Measurements from ENCODE around the gene INSR. TPM values are rescaled to one million over a fixed set of nuclear protein-coding genes. Genes with fewer than 3 reads are reported as not detected.

Gene INSR
- total RNA-seq, 1 experiment from 2014 or later: 2.5 TPM

DNA sequence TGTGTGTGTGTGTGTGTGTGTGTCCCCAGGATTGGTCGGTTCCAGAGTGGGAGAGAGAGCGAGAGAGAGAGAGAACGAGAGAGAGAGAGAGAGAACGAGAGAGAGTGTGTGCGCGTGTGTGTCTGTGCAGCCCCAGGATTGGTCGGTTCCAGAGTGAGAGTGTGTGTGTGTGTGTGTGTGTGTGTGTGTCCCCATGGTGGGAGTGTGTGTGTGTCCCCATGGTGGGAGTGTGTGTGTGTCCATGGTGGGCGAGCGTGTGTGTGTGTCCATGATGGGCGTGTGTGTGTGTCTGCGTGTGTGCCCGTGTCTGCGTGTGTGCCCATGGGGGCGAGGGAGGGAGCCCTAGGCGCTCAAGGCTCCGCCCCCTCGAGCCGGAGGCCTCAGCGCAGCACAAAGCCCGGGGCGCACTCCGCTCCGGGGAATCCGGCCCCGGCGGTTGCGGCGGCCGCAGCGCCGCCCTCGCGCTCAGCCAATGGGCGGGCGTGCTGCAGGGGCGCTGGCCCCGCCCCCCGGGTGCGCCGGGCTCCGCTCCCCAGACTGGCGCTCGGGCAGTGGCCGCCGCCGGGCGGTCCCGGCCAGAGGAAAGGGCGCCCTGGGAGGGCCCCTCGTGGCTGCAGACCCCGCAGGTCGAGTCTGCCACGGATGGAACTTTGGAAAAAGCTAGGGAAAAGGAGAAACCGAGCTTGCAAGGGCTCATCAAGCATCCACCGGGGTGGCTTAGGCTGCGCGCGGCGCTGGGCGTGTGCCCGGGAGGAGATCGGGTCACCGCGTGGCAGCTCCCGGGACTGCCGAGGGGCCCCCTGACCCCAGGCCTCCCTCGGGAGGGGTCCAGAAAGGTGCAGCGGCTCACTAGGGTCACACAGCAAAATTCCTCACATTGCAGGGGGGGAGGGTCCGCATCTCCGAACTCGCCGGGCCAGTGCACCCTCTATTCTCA, 96.2 kb downstream of the INSR start:
- no peaks in the 10 kb centered on the region for H3K36me3 ChIP-seq (ENCODE audit: control insufficient read depth, insufficient read depth, low read length)
- peak; percentile 51 for DNase-seq (ENCODE audit: low read depth, low spot score)
- no peaks in the 10 kb centered on the region for H3K9me3 ChIP-seq (ENCODE audit: control insufficient read depth, insufficient read depth, low read depth, low read length)
- ChIA-PET CTCF (no interaction called here), POLR2A (no interaction called here)
- in situ Hi-C loops (cut with HindIII; ENCODE audit: low pct_unique_long_range_greater_than_20kb, low sequenced_read_pairs) (no loop called here), intact Hi-C loops (cut with micrococcal nuclease; ENCODE audit: unreplicated experiment) (no loop called here)
- no peaks in the 10 kb centered on the region; the same call in none of the 2 replicates for H3K27me3 ChIP-seq (ENCODE audit: control insufficient read depth, insufficient read depth, low read length)
- H3K27ac ChIP-seq (ENCODE audit: low read length): peak overlapping the region; percentile 69
- no TSS peak for BruUV-seq (replicated peaks)
- no peaks in the 10 kb centered on the region; the same call in 1 of the 2 replicates for H3K4me1 ChIP-seq (ENCODE audit: control insufficient read depth, insufficient read depth, low read length)
- H3K4me3 ChIP-seq (ENCODE audit: low read depth in 2 of 2, low read length in 2 of 2): peak overlapping the region; percentile 56 to 67
- ATAC-seq: peak; percentile 96
- TF ChIP-seq POLR2AphosphoS5 (IDR thresholded peaks at IDR 0.05; ENCODE audit: low read depth, low read length): no peak
- no peak for TF ChIP-seq SIN3A (IDR thresholded peaks at IDR 0.05; ENCODE audit: borderline replicate concordance, insufficient read depth, low read depth, low read length)
- no peak for TF ChIP-seq TCF7L2 (IDR thresholded peaks at IDR 0.05; ENCODE audit: low read depth, low read length)
- TF ChIP-seq, protein P1, sequence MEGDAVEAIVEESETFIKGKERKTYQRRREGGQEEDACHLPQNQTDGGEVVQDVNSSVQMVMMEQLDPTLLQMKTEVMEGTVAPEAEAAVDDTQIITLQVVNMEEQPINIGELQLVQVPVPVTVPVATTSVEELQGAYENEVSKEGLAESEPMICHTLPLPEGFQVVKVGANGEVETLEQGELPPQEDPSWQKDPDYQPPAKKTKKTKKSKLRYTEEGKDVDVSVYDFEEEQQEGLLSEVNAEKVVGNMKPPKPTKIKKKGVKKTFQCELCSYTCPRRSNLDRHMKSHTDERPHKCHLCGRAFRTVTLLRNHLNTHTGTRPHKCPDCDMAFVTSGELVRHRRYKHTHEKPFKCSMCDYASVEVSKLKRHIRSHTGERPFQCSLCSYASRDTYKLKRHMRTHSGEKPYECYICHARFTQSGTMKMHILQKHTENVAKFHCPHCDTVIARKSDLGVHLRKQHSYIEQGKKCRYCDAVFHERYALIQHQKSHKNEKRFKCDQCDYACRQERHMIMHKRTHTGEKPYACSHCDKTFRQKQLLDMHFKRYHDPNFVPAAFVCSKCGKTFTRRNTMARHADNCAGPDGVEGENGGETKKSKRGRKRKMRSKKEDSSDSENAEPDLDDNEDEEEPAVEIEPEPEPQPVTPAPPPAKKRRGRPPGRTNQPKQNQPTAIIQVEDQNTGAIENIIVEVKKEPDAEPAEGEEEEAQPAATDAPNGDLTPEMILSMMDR (IDR thresholded peaks at IDR 0.05): no peak
- TF ChIP-seq, protein P2, sequence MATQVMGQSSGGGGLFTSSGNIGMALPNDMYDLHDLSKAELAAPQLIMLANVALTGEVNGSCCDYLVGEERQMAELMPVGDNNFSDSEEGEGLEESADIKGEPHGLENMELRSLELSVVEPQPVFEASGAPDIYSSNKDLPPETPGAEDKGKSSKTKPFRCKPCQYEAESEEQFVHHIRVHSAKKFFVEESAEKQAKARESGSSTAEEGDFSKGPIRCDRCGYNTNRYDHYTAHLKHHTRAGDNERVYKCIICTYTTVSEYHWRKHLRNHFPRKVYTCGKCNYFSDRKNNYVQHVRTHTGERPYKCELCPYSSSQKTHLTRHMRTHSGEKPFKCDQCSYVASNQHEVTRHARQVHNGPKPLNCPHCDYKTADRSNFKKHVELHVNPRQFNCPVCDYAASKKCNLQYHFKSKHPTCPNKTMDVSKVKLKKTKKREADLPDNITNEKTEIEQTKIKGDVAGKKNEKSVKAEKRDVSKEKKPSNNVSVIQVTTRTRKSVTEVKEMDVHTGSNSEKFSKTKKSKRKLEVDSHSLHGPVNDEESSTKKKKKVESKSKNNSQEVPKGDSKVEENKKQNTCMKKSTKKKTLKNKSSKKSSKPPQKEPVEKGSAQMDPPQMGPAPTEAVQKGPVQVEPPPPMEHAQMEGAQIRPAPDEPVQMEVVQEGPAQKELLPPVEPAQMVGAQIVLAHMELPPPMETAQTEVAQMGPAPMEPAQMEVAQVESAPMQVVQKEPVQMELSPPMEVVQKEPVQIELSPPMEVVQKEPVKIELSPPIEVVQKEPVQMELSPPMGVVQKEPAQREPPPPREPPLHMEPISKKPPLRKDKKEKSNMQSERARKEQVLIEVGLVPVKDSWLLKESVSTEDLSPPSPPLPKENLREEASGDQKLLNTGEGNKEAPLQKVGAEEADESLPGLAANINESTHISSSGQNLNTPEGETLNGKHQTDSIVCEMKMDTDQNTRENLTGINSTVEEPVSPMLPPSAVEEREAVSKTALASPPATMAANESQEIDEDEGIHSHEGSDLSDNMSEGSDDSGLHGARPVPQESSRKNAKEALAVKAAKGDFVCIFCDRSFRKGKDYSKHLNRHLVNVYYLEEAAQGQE (IDR thresholded peaks at IDR 0.05; ENCODE audit: insufficient read depth in 1 of 2, low read depth in 2 of 2, low read length in 1 of 2): no peak

DNA sequence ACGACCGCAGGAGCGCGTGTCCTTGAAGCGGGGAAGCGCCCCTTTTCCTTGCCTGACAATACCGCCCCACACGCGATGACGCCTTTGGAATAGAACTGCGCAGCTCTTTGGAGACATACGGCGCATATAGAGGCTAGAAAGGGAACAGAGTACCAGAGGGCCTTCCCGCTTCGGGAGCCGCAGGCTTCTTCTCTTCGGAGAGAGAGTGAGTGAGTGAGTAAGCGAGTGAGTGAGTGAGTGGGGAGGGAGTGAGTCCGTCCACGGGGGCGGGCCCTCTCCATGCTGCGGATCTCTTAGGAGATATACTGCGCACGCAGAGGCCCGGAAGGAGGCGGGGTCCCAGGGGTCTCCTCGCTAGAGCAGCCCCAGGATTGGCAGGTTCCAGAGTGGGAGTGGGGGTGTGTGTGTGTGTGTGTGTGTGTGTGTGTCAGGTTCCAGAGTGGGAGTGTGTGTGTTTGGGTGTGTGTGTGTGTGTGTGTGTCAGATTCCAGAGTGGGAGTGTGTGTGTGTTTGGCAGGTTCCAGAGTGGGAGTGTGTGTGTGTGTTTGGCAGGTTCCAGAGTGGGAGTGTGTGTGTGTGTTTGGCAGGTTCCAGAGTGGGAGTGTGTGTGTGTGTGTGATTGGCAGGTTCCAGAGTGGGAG, 97.0 kb downstream of the INSR start:
- Histone ChIP-seq H3K4me1 (ENCODE audit: control insufficient read depth, insufficient read depth, low read length) (no peaks in the 10 kb centered on the region; the same call in 1 of the 2 replicates), H3K36me3 (ENCODE audit: control insufficient read depth, insufficient read depth, low read length) (no peaks in the 10 kb centered on the region), H3K27ac (ENCODE audit: low read length) (peak overlapping the region; percentile 69), H3K4me3 (ENCODE audit: low read depth in 2 of 2, low read length in 2 of 2) (peak overlapping the region; percentile 55 to 56), H3K27me3 (ENCODE audit: control insufficient read depth, insufficient read depth, low read length) (no peaks in the 10 kb centered on the region; the same call in none of the 2 replicates), H3K9me3 (ENCODE audit: control insufficient read depth, insufficient read depth, low read depth, low read length) (no peaks in the 10 kb centered on the region)
- TF ChIP-seq, protein P1 (IDR thresholded peaks at IDR 0.05): no peak
- TF ChIP-seq SIN3A (IDR thresholded peaks at IDR 0.05; ENCODE audit: borderline replicate concordance, insufficient read depth, low read depth, low read length) (no peak), POLR2AphosphoS5 (IDR thresholded peaks at IDR 0.05; ENCODE audit: low read depth, low read length) (no peak), TCF7L2 (IDR thresholded peaks at IDR 0.05; ENCODE audit: low read depth, low read length) (no peak)
- TF ChIP-seq, protein P2 (IDR thresholded peaks at IDR 0.05; ENCODE audit: insufficient read depth in 1 of 2, low read depth in 2 of 2, low read length in 1 of 2): no peak
- DNase-seq (ENCODE audit: low read depth, low spot score) (peak; percentile 52), ATAC-seq (peak; percentile 84)
- intact Hi-C loops (cut with micrococcal nuclease; ENCODE audit: unreplicated experiment) (no loop called here), in situ Hi-C loops (cut with HindIII; ENCODE audit: low pct_unique_long_range_greater_than_20kb, low sequenced_read_pairs) (no loop called here)
- ChIA-PET POLR2A (no interaction called here), CTCF (interaction anchor here (1.1 kb wide), 1 partner anchor 8 kb away, joined by 3 read pairs; no protein-coding TSS in a partner anchor)
- no TSS peak for BruUV-seq (replicated peaks)

Measured in Panc1 (cell line).